Measurements from ENCODE around the gene TNKS1BP1. TPM values are rescaled to one million over a fixed set of nuclear protein-coding genes. Genes with fewer than 3 reads are reported as not detected.

Gene TNKS1BP1
- polyA plus RNA-seq, 2 of the 4 experiments (the other 2 are of a cell fraction): 35.0 to 53.1 TPM

DNA sequence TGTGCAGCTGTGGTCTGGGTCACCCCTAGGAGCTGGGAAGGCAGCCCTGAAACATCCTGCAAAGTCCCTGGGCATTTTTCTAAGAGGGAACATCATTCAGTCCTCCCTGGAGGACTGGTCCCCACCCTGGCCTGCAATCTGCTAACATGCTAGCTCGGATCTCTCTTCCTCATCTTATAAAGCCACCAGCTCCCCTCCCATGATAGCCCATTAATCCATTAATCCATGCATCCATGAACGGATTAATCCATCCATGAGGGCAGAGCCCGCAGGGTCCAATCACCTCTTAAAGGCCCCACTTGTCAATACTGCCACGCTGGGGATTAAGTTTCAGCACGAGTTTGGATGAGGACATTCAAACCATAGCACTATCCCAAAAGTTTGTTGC is 44.1 kb upstream of the TNKS1BP1 start:
- no peak for DNase-seq (ENCODE audit: low read depth in 1 of 2, low spot score in 1 of 2)
- ChIA-PET POLR2A (no interaction called here), CTCF (no interaction called here)
- TF ChIP-seq ZC3H11A (IDR thresholded peaks at IDR 0.05): no peak
- TF ChIP-seq, protein P1, sequence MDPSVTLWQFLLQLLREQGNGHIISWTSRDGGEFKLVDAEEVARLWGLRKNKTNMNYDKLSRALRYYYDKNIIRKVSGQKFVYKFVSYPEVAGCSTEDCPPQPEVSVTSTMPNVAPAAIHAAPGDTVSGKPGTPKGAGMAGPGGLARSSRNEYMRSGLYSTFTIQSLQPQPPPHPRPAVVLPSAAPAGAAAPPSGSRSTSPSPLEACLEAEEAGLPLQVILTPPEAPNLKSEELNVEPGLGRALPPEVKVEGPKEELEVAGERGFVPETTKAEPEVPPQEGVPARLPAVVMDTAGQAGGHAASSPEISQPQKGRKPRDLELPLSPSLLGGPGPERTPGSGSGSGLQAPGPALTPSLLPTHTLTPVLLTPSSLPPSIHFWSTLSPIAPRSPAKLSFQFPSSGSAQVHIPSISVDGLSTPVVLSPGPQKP (IDR thresholded peaks at IDR 0.05; ENCODE audit: low read depth, low read length): no peak
- TF ChIP-seq EP300 (IDR thresholded peaks at IDR 0.05): no peak
- TF ChIP-seq, protein P2, sequence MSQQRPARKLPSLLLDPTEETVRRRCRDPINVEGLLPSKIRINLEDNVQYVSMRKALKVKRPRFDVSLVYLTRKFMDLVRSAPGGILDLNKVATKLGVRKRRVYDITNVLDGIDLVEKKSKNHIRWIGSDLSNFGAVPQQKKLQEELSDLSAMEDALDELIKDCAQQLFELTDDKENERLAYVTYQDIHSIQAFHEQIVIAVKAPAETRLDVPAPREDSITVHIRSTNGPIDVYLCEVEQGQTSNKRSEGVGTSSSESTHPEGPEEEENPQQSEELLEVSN (IDR thresholded peaks at IDR 0.05; ENCODE audit: borderline replicate concordance, low read depth): no peak
- TF ChIP-seq BHLHE40 (IDR thresholded peaks at IDR 0.05; ENCODE audit: low read depth, low read length): no peak
- TF ChIP-seq, protein P3, sequence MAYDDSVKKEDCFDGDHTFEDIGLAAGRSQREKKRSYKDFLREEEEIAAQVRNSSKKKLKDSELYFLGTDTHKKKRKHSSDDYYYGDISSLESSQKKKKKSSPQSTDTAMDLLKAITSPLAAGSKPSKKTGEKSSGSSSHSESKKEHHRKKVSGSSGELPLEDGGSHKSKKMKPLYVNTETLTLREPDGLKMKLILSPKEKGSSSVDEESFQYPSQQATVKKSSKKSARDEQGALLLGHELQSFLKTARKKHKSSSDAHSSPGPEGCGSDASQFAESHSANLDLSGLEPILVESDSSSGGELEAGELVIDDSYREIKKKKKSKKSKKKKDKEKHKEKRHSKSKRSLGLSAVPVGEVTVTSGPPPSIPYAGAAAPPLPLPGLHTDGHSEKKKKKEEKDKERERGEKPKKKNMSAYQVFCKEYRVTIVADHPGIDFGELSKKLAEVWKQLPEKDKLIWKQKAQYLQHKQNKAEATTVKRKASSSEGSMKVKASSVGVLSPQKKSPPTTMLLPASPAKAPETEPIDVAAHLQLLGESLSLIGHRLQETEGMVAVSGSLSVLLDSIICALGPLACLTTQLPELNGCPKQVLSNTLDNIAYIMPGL (CRISPR knock-in tag; IDR thresholded peaks at IDR 0.05; ENCODE audit: borderline replicate concordance): no peak
- TF ChIP-seq RARB (CRISPR knock-in tag; IDR thresholded peaks at IDR 0.05): no peak
- TF ChIP-seq KDM5A (IDR thresholded peaks at IDR 0.05): no peak
- no peak overlapping the region for H3K4me2 ChIP-seq
- H3K4me1 ChIP-seq: no peaks in the 10 kb centered on the region
- no peak for FAIRE-seq
- 0 out of 6 replicates have a peak overlapping the region, but pooled peaks of 1 of the 2 experiments have one; percentile 9 for H3K27ac ChIP-seq
- no peaks in the 10 kb centered on the region for H3K9me3 ChIP-seq
- no peak for ATAC-seq
- WGBS (ENCODE audit: missing lambda C conversion rate): 56% methylated on average over 4 of the region's 5 CpGs
- H3K4me3 ChIP-seq: no peak overlapping the region

GRCh38 chr11:57368106-57368844 is 43.5 kb upstream of the TNKS1BP1 start:
- Histone ChIP-seq H3K4me1 (no peaks in the 10 kb centered on the region), H3K4me3 (no peak overlapping the region), H3K4me2 (no peak overlapping the region), H3K27ac (0 out of 6 replicates have a peak overlapping the region, but pooled peaks of 1 of the 2 experiments have one; percentile 9), H3K9me3 (0 out of 3 replicates have a peak, but pooled peaks cover under 1% of the 10 kb centered on the region)
- CTCF ChIA-PET: interaction anchor here (1.2 kb wide), 1 partner anchor 9 kb away, joined by 3 read pairs; no protein-coding TSS in a partner anchor
- POLR2A ChIA-PET: no interaction called here
- DNase-seq (ENCODE audit: low read depth in 1 of 2, low spot score in 1 of 2) (no peak), FAIRE-seq (no peak), ATAC-seq (no peak)
- no peak for TF ChIP-seq ZFP36 (IDR thresholded peaks at IDR 0.05; ENCODE audit: borderline replicate concordance, partially characterized antibody)
- no peak for TF ChIP-seq ZC3H11A (IDR thresholded peaks at IDR 0.05)
- TF ChIP-seq MAFK (IDR thresholded peaks at IDR 0.05; ENCODE audit: partially characterized antibody): no peak
- TF ChIP-seq, protein P4, sequence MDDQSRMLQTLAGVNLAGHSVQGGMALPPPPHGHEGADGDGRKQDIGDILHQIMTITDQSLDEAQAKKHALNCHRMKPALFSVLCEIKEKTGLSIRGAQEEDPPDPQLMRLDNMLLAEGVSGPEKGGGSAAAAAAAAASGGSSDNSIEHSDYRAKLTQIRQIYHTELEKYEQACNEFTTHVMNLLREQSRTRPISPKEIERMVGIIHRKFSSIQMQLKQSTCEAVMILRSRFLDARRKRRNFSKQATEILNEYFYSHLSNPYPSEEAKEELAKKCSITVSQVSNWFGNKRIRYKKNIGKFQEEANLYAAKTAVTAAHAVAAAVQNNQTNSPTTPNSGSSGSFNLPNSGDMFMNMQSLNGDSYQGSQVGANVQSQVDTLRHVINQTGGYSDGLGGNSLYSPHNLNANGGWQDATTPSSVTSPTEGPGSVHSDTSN (IDR thresholded peaks at IDR 0.05): no peak
- TF ChIP-seq, protein P2 (IDR thresholded peaks at IDR 0.05; ENCODE audit: borderline replicate concordance, low read depth): no peak
- no peak for TF ChIP-seq KDM5A (IDR thresholded peaks at IDR 0.05)
- WGBS (ENCODE audit: missing lambda C conversion rate): 73% methylated on average over 17 of the region's 19 CpGs

- WGBS (ENCODE audit: missing lambda C conversion rate): 77% methylated on average over 9 of the region's 9 CpGs
- FAIRE-seq (no peak), DNase-seq (ENCODE audit: low read depth in 1 of 2, low spot score in 1 of 2) (no peak), ATAC-seq (no peak)
- H3K4me2 ChIP-seq: no peak overlapping the region
- no peak overlapping the region for H3K4me3 ChIP-seq
- ChIA-PET CTCF (interaction anchor here (0.9 to 1.7 kb wide), 5 partner anchors 12 to 118 kb away, joined by 3 to 4 read pairs (median 3); no protein-coding TSS in a partner anchor), POLR2A (no interaction called here)
- peaks cover 12% of the 10 kb centered on the region for H3K4me1 ChIP-seq
- peak overlapping the region in 1 of 2 experiments; percentile 8; a peak in 2 of 6 replicates for H3K27ac ChIP-seq
- peaks cover 5% of the 10 kb centered on the region; the same call in 1 of the 3 replicates for H3K9me3 ChIP-seq
- TF ChIP-seq PHF8 (IDR thresholded peaks at IDR 0.05; ENCODE audit: borderline replicate concordance, low read depth): no peak
- TF ChIP-seq CHD2 (IDR thresholded peaks at IDR 0.05; ENCODE audit: low read length, partially characterized antibody): no peak
- TF ChIP-seq ZC3H11A (IDR thresholded peaks at IDR 0.05): no peak
- no peak for TF ChIP-seq CHD4 (IDR thresholded peaks at IDR 0.05; ENCODE audit: borderline replicate concordance)
- no peak for TF ChIP-seq EHMT2 (IDR thresholded peaks at IDR 0.05; ENCODE audit: low read depth)
- no peak for TF ChIP-seq TFCP2L1 (CRISPR knock-in tag; IDR thresholded peaks at IDR 0.05)
- TF ChIP-seq USF2 (IDR thresholded peaks at IDR 0.05): no peak
- no peak for TF ChIP-seq EHF (CRISPR knock-in tag; IDR thresholded peaks at IDR 0.05)
- TF ChIP-seq KDM5A (IDR thresholded peaks at IDR 0.05): no peak
- no peak for TF ChIP-seq FOSB (CRISPR knock-in tag; IDR thresholded peaks at IDR 0.05)
- TF ChIP-seq HDAC2 (IDR thresholded peaks at IDR 0.05): no peak
- no peak for TF ChIP-seq NR3C1 (IDR thresholded peaks at IDR 0.05)
- TF ChIP-seq, protein P5, sequence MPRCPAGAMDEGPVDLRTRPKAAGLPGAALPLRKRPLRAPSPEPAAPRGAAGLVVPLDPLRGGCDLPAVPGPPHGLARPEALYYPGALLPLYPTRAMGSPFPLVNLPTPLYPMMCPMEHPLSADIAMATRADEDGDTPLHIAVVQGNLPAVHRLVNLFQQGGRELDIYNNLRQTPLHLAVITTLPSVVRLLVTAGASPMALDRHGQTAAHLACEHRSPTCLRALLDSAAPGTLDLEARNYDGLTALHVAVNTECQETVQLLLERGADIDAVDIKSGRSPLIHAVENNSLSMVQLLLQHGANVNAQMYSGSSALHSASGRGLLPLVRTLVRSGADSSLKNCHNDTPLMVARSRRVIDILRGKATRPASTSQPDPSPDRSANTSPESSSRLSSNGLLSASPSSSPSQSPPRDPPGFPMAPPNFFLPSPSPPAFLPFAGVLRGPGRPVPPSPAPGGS (IDR thresholded peaks at IDR 0.05): no peak
- TF ChIP-seq CEBPB (IDR thresholded peaks at IDR 0.05): no peak
Observed at GRCh38 chr11:57364851-57365660, 40.3 kb upstream of the TNKS1BP1 start.

Measured in A549 (cell line).